KMS-11 (cell line): ENCODE measurements around the gene VAV2.
"Not testable (repeated sequence)": the region's sequence is repeated elsewhere in the genome, so short reads cannot be mapped to it uniquely, and the experiment has no call there.

Source experiments
- H2AFZ ChIP-seq: fragments of 200-600 bp; sonication (generic); 2 replicates; pipeline ENCODE4 v1.6.1; 2016; ENCODE audit warnings: antibody characterized with exemption, mixed run types, low read depth
- H3K27ac ChIP-seq: fragments of 200-600 bp; sonication (generic); 2 replicates; pipeline ENCODE4 v1.6.1; 2016; ENCODE audit warnings: mild to moderate bottlenecking, mixed run types
- H3K27me3 ChIP-seq: fragments of 200-600 bp; sonication (generic); 2 replicates; pipeline ENCODE4 v1.6.1; 2017; ENCODE audit warnings: mild to moderate bottlenecking, low read depth, mixed run types, moderate library complexity; ENCODE audit not compliant: insufficient read depth
- H3K36me3 ChIP-seq: fragments of 200-600 bp; sonication (generic); 2 replicates; pipeline ENCODE4 v1.6.1; 2017; ENCODE audit warnings: mild to moderate bottlenecking, mixed run types; ENCODE audit not compliant: insufficient read depth
- H3K4me1 ChIP-seq: fragments of 200-600 bp; sonication (generic); 2 replicates; pipeline ENCODE4 v1.6.1; 2016; ENCODE audit warnings: mild to moderate bottlenecking, low read depth, mixed run types; ENCODE audit not compliant: poor library complexity, severe bottlenecking
- H3K4me2 ChIP-seq: fragments of 200-600 bp; sonication (generic); 2 replicates; pipeline ENCODE4 v1.7.0; 2016; ENCODE audit warnings: mild to moderate bottlenecking, mixed run types
- H3K4me3 ChIP-seq: fragments of 200-600 bp; sonication (generic); IDR thresholded peaks from 2 replicates; pipeline ENCODE4 v1.6.1; 2017; ENCODE audit warnings: low read depth, low read length, mixed read lengths; ENCODE audit not compliant: insufficient read depth
- H3K79me2 ChIP-seq: fragments of 200-600 bp; sonication (generic); 2 replicates; pipeline ENCODE4 v1.6.1; 2016; ENCODE audit warnings: low read depth, mixed run types; ENCODE audit not compliant: insufficient read depth
- H3K9ac ChIP-seq: fragments of 200-600 bp; sonication (generic); 2 replicates; pipeline ENCODE4 v1.6.1; 2016; ENCODE audit warnings: mild to moderate bottlenecking, mixed run types
- H4K20me1 ChIP-seq: fragments of 200-600 bp; sonication (generic); 2 replicates; pipeline ENCODE4 v1.6.1; 2016; ENCODE audit warnings: mild to moderate bottlenecking, mixed run types; ENCODE audit not compliant: insufficient read depth
- TF ChIP-seq, protein P1 (sequence below): fragments of 200-600 bp; sonication (generic); conservative IDR thresholded peaks from 2 replicates; pipeline ENCODE4 v1.6.1; 2017; ENCODE audit warnings: low read depth, mild to moderate bottlenecking, antibody characterized with exemption, low read length, moderate library complexity, mixed read lengths

VAV2 gene

DNA sequence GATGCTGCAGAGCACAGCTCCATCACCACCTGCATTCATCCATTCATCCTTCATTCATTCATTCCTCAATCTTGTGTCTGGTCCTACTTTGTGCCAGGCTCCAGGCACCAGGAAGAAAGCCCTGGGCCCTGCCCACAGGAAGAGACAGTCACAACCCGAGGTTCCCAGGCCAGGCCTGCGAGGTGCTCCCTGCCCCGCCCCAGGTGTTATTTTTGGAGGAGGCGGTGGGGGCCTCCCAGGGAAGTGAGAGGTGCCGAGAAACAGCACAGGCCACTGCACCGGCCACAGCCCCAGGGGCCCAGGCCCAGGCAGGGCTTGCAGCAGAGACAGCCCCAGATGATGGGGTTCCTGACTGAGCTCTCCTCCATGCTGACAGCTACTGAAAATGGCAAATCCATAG is 33.4 kb downstream of the VAV2 start:
- Histone ChIP-seq H3K4me1 (no peaks in the 10 kb centered on the region), H3K79me2 (no peaks in the 10 kb centered on the region), H4K20me1 (no peaks in the 10 kb centered on the region), H3K4me2 (no peak overlapping the region), H3K27me3 (no peaks in the 10 kb centered on the region), H3K27ac (no peak overlapping the region), H2AFZ (no peak overlapping the region), H3K9ac (no peak overlapping the region), H3K36me3 (no peaks in the 10 kb centered on the region), H3K4me3 (no peak overlapping the region)
- TF ChIP-seq, protein P1, sequence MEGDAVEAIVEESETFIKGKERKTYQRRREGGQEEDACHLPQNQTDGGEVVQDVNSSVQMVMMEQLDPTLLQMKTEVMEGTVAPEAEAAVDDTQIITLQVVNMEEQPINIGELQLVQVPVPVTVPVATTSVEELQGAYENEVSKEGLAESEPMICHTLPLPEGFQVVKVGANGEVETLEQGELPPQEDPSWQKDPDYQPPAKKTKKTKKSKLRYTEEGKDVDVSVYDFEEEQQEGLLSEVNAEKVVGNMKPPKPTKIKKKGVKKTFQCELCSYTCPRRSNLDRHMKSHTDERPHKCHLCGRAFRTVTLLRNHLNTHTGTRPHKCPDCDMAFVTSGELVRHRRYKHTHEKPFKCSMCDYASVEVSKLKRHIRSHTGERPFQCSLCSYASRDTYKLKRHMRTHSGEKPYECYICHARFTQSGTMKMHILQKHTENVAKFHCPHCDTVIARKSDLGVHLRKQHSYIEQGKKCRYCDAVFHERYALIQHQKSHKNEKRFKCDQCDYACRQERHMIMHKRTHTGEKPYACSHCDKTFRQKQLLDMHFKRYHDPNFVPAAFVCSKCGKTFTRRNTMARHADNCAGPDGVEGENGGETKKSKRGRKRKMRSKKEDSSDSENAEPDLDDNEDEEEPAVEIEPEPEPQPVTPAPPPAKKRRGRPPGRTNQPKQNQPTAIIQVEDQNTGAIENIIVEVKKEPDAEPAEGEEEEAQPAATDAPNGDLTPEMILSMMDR, result no peak

DNA sequence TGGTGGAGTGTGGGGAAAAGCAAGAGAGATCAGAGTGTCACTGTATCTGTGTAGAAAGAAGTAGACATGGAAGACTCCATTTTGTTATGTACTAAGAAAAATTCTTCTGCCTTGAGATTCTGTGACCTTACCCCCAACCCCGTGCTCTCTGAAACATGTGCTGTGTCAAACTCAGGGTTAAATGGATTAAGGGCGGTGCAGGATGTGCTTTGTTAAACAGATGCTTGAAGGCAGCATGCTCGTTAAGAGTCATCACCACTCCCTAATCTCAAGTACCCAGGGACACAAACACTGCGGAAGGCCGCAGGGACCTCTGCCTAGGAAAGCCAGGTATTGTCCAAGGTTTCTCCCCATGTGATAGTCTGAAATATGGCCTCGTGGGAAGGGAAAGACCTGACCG is 34.4 kb downstream of the VAV2 start:
- H3K27me3 ChIP-seq, H3K79me2 ChIP-seq, H3K9ac ChIP-seq, H3K4me2 ChIP-seq, H3K4me1 ChIP-seq, H3K36me3 ChIP-seq, H2AFZ ChIP-seq, H3K27ac ChIP-seq, H3K4me3 ChIP-seq, H4K20me1 ChIP-seq: not testable (repeated sequence)

DNA sequence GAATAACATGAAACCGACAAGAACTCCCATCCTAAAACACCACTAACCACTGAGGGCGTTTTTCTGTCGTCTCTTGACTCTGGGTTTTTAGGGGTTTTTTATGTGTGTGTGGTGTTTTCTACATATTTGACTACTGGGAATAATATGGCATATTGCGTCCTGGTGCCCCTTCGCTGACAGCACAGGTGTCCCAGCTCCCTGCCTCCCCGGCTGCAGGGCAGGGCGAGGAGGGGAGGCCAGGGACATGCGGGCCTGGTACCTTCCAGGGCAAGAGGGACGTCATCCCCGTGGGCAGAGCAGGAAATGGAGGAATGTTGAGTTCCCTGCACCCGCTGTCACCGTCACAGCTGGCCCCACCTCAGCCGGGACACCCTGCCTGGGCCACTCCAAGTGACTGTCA is 34.8 kb downstream of the VAV2 start:
- Histone ChIP-seq H3K27me3 (no peaks in the 10 kb centered on the region), H3K9ac (no peak overlapping the region), H3K4me1 (no peaks in the 10 kb centered on the region), H3K4me2 (no peak overlapping the region), H2AFZ (no peak overlapping the region), H3K36me3 (no peaks in the 10 kb centered on the region), H3K27ac (no peak overlapping the region), H3K4me3 (no peak overlapping the region), H3K79me2 (no peaks in the 10 kb centered on the region), H4K20me1 (no peaks in the 10 kb centered on the region)
- TF ChIP-seq, protein P1, result no peak

DNA sequence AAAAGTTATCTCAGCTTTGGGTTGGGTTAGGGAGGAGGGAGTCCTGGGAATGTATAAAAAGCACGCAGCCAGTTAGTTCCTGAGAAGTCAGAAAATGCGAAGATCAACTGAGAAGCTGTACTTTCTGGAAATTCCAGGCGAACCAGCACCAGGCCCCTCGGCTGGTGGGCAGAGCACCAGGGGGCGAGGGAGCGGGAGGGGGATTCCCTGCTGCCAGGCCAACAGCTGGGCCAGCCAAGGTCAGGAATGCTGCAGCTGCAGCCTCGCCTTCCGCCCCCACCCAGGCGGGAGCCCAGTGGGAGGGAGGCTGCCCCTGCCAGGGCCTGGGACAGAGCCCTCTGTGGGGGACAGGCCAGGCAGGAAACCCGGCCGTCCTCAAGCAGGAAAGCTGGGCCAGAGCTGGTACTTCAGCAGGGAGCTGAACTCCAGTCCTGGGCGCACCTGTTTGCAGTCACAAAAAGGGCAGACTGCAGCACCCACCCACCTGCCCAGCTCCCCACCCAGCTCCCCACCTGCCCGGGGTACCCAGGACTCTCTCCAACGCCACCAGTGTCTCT is 35.5 kb downstream of the VAV2 start:
- no peaks in the 10 kb centered on the region for H3K36me3 ChIP-seq
- TF ChIP-seq, protein P1, result no peak
- H3K79me2 ChIP-seq, result no peaks in the 10 kb centered on the region
- no peak overlapping the region for H3K4me2 ChIP-seq
- H3K4me1 ChIP-seq, result no peaks in the 10 kb centered on the region
- H2AFZ ChIP-seq, result no peak overlapping the region
- no peak overlapping the region for H3K27ac ChIP-seq
- no peak overlapping the region for H3K4me3 ChIP-seq
- H4K20me1 ChIP-seq, result no peaks in the 10 kb centered on the region
- H3K9ac ChIP-seq, result no peak overlapping the region
- H3K27me3 ChIP-seq, result no peaks in the 10 kb centered on the region

- no peaks in the 10 kb centered on the region for H3K79me2 ChIP-seq
- H3K9ac ChIP-seq, result no peak overlapping the region
- H3K27ac ChIP-seq, result no peak overlapping the region
- H2AFZ ChIP-seq, result no peak overlapping the region
- no peaks in the 10 kb centered on the region for H4K20me1 ChIP-seq
- no peak overlapping the region for H3K4me3 ChIP-seq
- H3K4me1 ChIP-seq, result no peaks in the 10 kb centered on the region
- TF ChIP-seq, protein P1, result no peak
- H3K27me3 ChIP-seq, result no peaks in the 10 kb centered on the region
- no peaks in the 10 kb centered on the region for H3K36me3 ChIP-seq
- no peak overlapping the region for H3K4me2 ChIP-seq
Measured at GRCh38 chr9:133955821-133956411, 36.2 kb downstream of the VAV2 start.
